Neuronal stem cell (in vitro differentiated cells): ENCODE measurements around the gene TYW1B.
"Not testable (repeated sequence)": the region's sequence is repeated elsewhere in the genome, so short reads cannot be mapped to it uniquely, and the experiment has no call there.

Experiments
- DNase-seq: peaks from one replicate; pipeline ENCODE4 v3.0.0-alpha.2; 2013; ENCODE audit warnings: low spot score
- H2AFZ ChIP-seq: one replicate; pipeline ENCODE4 v1.6.1; 2013; ENCODE audit warnings: mild to moderate bottlenecking, low read length, inconsistent platforms
- H2AK5ac ChIP-seq: 2 replicates; pipeline ENCODE4 v1.6.1; 2013; ENCODE audit warnings: low read depth, mild to moderate bottlenecking, inconsistent platforms, low read length, moderate library complexity, mixed read lengths
- H2BK120ac ChIP-seq: 2 replicates; pipeline ENCODE4 v1.6.1; 2013; ENCODE audit warnings: low read depth, mild to moderate bottlenecking, inconsistent platforms, low read length, moderate library complexity, mixed read lengths
- H2BK12ac ChIP-seq: one replicate; pipeline ENCODE4 v1.6.1; 2013; ENCODE audit warnings: low read length, inconsistent platforms
- H2BK15ac ChIP-seq: 2 replicates; pipeline ENCODE4 v1.6.1; 2013; ENCODE audit warnings: mild to moderate bottlenecking, low read length, inconsistent platforms, mixed read lengths
- H2BK5ac ChIP-seq: one replicate; pipeline ENCODE4 v1.6.1; 2013; ENCODE audit warnings: inconsistent platforms, mild to moderate bottlenecking, low read length, moderate library complexity
- H3K14ac ChIP-seq: one replicate; pipeline ENCODE4 v1.6.1; 2013; ENCODE audit warnings: low read length, inconsistent platforms
- H3K18ac ChIP-seq: 2 replicates; pipeline ENCODE4 v1.6.1; 2013; ENCODE audit warnings: low read length, inconsistent platforms
- H3K23ac ChIP-seq: 2 replicates; pipeline ENCODE4 v1.6.1; 2013; ENCODE audit warnings: low read depth, mild to moderate bottlenecking, mixed read lengths, low read length, inconsistent platforms; ENCODE audit not compliant: poor library complexity
- H3K27ac ChIP-seq: replicated peaks from 3 replicates; pipeline ENCODE4 v1.5.1; 2013; ENCODE audit warnings: low read length, inconsistent platforms
- H3K27me3 ChIP-seq, 3 experiments: 2 replicates each; pipeline ENCODE4 v1.6.1; 2013; ENCODE audit warnings: low read length in 3 of 3, mild to moderate bottlenecking in 2 of 3, inconsistent platforms in 1 of 3, low read depth in 1 of 3, mixed read lengths in 1 of 3, moderate library complexity in 1 of 3; ENCODE audit not compliant: control insufficient read depth in 3 of 3, insufficient read depth in 3 of 3
- H3K36me3 ChIP-seq, 2 donors: replicated peaks in 1 of 2; 2 replicates each; pipeline ENCODE4 v1.6.1; 2013; ENCODE audit warnings: low read length in 2 of 2; ENCODE audit not compliant: control insufficient read depth in 2 of 2, insufficient read depth in 2 of 2
- H3K4ac ChIP-seq: 2 replicates; pipeline ENCODE4 v1.6.1; 2013; ENCODE audit warnings: inconsistent platforms, mild to moderate bottlenecking, low read length, moderate library complexity
- H3K4me1 ChIP-seq, 2 donors: 1 replicate in 1 of 2; 2 replicates in 1 of 2; pipeline ENCODE4 v1.6.1; 2013; ENCODE audit warnings: low read length in 2 of 2, low read depth in 1 of 2; ENCODE audit not compliant: control insufficient read depth in 2 of 2, insufficient read depth in 1 of 2
- H3K4me2 ChIP-seq: one replicate; pipeline ENCODE4 v1.6.1; 2013; ENCODE audit warnings: mild to moderate bottlenecking, low read length, inconsistent platforms; ENCODE audit not compliant: insufficient read depth, poor library complexity, severe bottlenecking
- H3K4me3 ChIP-seq, 2 donors: 2 replicates each; pipeline ENCODE4 v1.5.1; 2013; ENCODE audit warnings: low read length in 2 of 2, mild to moderate bottlenecking in 2 of 2, inconsistent platforms in 1 of 2, moderate library complexity in 1 of 2
- H3K79me1 ChIP-seq: one replicate; pipeline ENCODE4 v1.6.1; 2013; ENCODE audit warnings: low read depth, mild to moderate bottlenecking, inconsistent platforms, low read length, moderate library complexity
- H3K9ac ChIP-seq: one replicate; pipeline ENCODE4 v1.6.1; 2013; ENCODE audit warnings: mild to moderate bottlenecking, low read depth, low read length, inconsistent platforms; ENCODE audit not compliant: poor library complexity
- H3K9me3 ChIP-seq, 2 donors: replicated peaks in 1 of 2; 2 replicates each; pipeline versions ENCODE3 to v1.6.1; 2013; ENCODE audit warnings: low read length in 2 of 2, mild to moderate bottlenecking in 2 of 2, inconsistent platforms in 1 of 2, low read depth in 1 of 2, mixed read lengths in 1 of 2, moderate library complexity in 1 of 2; ENCODE audit not compliant: control insufficient read depth in 2 of 2, insufficient read depth in 1 of 2
- H4K8ac ChIP-seq: one replicate; pipeline ENCODE4 v1.6.1; 2013; ENCODE audit warnings: low read depth, mild to moderate bottlenecking, inconsistent platforms, low read length, moderate library complexity
- H4K91ac ChIP-seq: one replicate; pipeline ENCODE4 v1.6.1; 2013; ENCODE audit warnings: low read length, low read depth, mild to moderate bottlenecking, inconsistent platforms; ENCODE audit not compliant: poor library complexity
- WGBS, 2 donors: extraction: QIAGEN DNeasy Blood & Tissue Kit; methylation state at CpG; one replicate each; pipeline ENCODE4 v1.1.7; 2013; ENCODE audit warnings: missing lambda C conversion rate in 2 of 2, mixed read lengths in 1 of 2; ENCODE audit not compliant: insufficient read length in 2 of 2, insufficient replicate concordance in 1 of 2; ENCODE audit errors: extremely low coverage in 2 of 2; 5-methylcytosine and 5-hydroxymethylcytosine counted together

Gene TYW1B

DNA sequence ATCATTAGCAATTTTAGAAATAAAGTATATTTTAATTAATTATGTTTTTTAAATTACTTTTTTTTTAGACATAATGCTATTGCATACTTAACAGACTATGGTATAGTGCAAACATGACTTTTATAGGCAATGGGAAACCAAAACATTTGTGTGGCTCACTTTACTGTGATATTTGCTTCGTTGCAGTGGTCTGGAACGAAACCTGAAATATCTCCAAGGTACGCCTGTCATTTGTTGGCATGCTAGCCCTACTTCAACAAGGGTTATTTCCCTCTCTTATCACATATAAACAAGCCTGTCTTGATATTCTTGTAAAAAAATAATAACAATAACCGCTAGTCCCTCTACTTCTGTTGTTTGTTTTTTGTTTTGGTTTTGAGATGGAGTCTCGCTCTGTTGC, 74.2 kb downstream of the TYW1B start:
- no peak overlapping the region for H2AK5ac ChIP-seq
- H3K4me3 ChIP-seq: no peak overlapping the region
- H3K4ac ChIP-seq: no peak overlapping the region
- H2BK5ac ChIP-seq: no peak overlapping the region
- no peaks in the 10 kb centered on the region for H3K27me3 ChIP-seq
- no peak overlapping the region for H3K18ac ChIP-seq
- no peak overlapping the region for H2BK15ac ChIP-seq
- no peak overlapping the region for H3K27ac ChIP-seq
- H2BK12ac ChIP-seq: no peak overlapping the region
- H3K14ac ChIP-seq: no peak overlapping the region
- H3K23ac ChIP-seq: no peak overlapping the region
- no peak overlapping the region for H3K9ac ChIP-seq
- no peaks in the 10 kb centered on the region for H3K79me1 ChIP-seq
- no peak for DNase-seq
- no peak overlapping the region for H2AFZ ChIP-seq
- no peak overlapping the region for H2BK120ac ChIP-seq
- WGBS, 2 donors: no CpG with 5 or more reads among the region's 5 CpGs
- no peaks in the 10 kb centered on the region for H3K4me1 ChIP-seq
- H3K9me3 ChIP-seq: peaks cover 2% of the 10 kb centered on the region in 2 donors
- H4K91ac ChIP-seq: no peak overlapping the region
- H4K8ac ChIP-seq: no peak overlapping the region
- H3K36me3 ChIP-seq: no peaks in the 10 kb centered on the region
- H3K4me2 ChIP-seq: no peak overlapping the region

DNA sequence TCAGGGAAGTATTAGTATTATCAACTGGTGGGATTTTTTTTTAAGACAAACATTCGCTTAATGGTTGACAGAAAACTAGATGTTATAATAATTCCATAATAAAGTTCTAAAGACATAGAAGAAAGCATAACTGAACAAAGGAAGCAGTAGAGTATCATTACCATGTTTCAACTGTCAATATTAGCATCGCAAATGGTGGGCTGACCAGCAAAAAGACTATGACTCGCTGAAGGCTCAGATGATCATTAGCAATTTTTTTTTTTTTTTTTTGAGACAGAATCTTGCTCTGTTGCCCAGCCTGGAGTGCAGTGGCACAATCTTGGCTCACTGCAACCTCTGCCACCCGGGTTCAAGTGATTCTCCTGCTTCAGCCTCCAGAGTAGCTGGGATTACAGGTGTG, 74.8 kb downstream of the TYW1B start:
- H3K4me3 ChIP-seq, H2AK5ac ChIP-seq, H4K91ac ChIP-seq, H3K18ac ChIP-seq, H2BK12ac ChIP-seq, H3K4me1 ChIP-seq, H2BK120ac ChIP-seq, H3K9me3 ChIP-seq, H3K4me2 ChIP-seq, H3K27ac ChIP-seq, H2AFZ ChIP-seq, H3K4ac ChIP-seq, H3K14ac ChIP-seq, DNase-seq, H3K23ac ChIP-seq, H2BK15ac ChIP-seq, H3K36me3 ChIP-seq, H2BK5ac ChIP-seq, H3K79me1 ChIP-seq, H4K8ac ChIP-seq, H3K9ac ChIP-seq, H3K27me3 ChIP-seq: not testable (repeated sequence)
- WGBS, 2 donors: no CpG with 5 or more reads among the region's 4 CpGs

DNA sequence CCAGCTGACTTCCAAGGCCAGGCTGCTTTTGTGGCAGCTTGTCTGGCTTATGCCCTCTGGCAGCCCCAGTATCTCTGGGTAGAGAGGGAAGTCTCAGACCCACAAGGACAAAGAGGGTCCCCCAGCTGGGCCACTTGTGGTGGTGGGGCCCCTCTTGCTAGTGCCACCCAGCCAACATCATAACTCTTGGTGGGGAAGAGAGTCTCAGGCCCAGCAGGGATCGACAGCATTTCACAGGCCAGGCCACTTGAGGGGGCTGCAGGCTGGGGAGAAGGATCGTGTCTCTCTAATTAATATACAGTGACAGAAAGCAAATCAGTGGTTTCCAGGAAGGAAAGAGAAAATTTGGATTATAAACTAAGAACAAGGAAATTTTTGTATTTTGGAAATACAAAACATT, 76.0 kb downstream of the TYW1B start:
- no peaks in the 10 kb centered on the region for H3K36me3 ChIP-seq
- H2AK5ac ChIP-seq: no peak overlapping the region
- H3K27ac ChIP-seq: no peak overlapping the region
- H2BK120ac ChIP-seq: no peak overlapping the region
- H3K79me1 ChIP-seq: no peaks in the 10 kb centered on the region
- no peak overlapping the region for H3K18ac ChIP-seq
- H3K4me1 ChIP-seq: no peaks in the 10 kb centered on the region
- H3K9me3 ChIP-seq: no peaks in the 10 kb centered on the region
- H3K9ac ChIP-seq: no peak overlapping the region
- no peak overlapping the region for H3K4me2 ChIP-seq
- H4K8ac ChIP-seq: no peak overlapping the region
- H2AFZ ChIP-seq: peak overlapping the region; percentile 43
- WGBS, 2 donors: no CpG with 5 or more reads among the region's 2 CpGs
- no peak for DNase-seq
- no peak overlapping the region for H3K4me3 ChIP-seq
- H3K14ac ChIP-seq: no peak overlapping the region
- H2BK12ac ChIP-seq: no peak overlapping the region
- H3K4ac ChIP-seq: no peak overlapping the region
- no peak overlapping the region for H4K91ac ChIP-seq
- H3K23ac ChIP-seq: no peak overlapping the region
- no peak overlapping the region for H2BK15ac ChIP-seq
- no peaks in the 10 kb centered on the region for H3K27me3 ChIP-seq
- H2BK5ac ChIP-seq: no peak overlapping the region

DNA sequence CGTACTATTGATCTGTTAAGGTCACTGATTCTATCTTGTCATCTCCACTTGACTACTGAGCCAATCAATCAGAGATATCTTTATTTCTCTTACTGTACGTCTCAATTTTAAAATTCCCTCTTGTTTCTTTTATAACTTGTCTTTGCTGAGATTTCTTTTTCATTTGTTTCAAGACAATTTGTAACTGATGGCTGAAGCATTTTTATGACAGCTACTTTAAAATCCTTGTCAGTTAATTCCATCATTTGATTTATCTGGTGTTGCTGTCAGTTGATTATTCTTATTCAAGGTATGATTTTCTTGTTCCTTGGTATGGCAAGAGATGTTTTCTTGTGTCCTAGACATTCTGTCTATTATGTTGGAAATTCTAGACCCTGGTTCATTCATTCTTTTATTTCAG, 76.6 kb downstream of the TYW1B start:
- Histone ChIP-seq H4K91ac (no peak overlapping the region), H3K23ac (no peak overlapping the region), H3K9me3 (no peaks in the 10 kb centered on the region), H2AFZ (no peak overlapping the region), H3K4me3 (no peak overlapping the region), H3K4ac (no peak overlapping the region), H2BK15ac (no peak overlapping the region), H2BK120ac (no peak overlapping the region), H2AK5ac (no peak overlapping the region), H3K4me2 (no peak overlapping the region), H3K4me1 (no peaks in the 10 kb centered on the region), H3K14ac (no peak overlapping the region), H3K18ac (no peak overlapping the region), H3K27me3 (no peaks in the 10 kb centered on the region), H3K27ac (no peak overlapping the region), H2BK12ac (no peak overlapping the region), H3K79me1 (no peaks in the 10 kb centered on the region), H4K8ac (no peak overlapping the region), H3K36me3 (no peaks in the 10 kb centered on the region), H2BK5ac (no peak overlapping the region), H3K9ac (no peak overlapping the region)
- no peak for DNase-seq
- WGBS, 2 donors: no CpG with 5 or more reads among the region's 2 CpGs
